Kidney capillary endothelial cell (primary cell): Measurements from ENCODE around the gene SPRY4.
"Not testable (repeated sequence)": the region's sequence is repeated elsewhere in the genome, so short reads cannot be mapped to it uniquely, and the experiment has no call there.

Source experiments
- DNase-seq: peaks from one replicate; pipeline ENCODE4 v3.0.0-alpha.2; 2018; ENCODE audit warnings: low spot score

Gene SPRY4

DNA sequence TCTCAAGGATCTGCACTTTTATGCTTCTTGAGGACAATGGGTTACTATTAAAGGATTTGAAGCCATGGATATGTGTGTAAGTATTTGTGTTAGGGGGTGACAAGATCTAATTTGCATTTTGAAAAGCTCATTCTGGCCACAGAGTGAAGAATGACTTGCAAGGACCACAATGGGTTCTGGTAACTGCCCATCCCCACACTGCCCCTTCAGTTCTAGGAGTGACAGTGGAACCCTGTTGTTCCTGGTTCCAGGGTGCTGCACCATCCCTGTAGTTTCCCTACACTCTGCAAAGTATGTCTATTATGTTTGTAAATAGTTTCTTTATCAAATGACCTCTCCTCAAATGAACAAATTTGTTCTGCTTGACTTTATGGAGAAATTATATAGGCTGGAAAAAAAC is 9.7 kb upstream of the SPRY4 start:
- no peak for DNase-seq

DNA sequence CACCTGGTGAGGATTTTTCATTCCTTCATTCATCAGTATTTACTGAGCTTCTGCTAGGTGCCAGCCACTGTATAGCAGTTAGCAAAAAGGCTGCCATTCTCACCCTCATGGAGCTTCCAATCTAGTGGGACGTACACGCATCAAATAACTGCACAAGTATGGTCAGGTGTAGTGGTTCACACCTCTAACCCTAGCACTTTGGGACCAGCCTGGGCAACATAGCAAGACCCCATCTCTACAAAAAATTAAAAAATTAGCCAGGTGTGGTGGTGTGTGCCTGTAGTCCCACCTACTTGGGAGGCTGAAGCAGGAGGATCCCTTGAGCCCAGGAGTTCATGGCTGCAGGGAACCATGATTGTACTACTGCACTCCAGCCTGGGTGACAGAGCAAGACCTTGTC is 8.9 kb upstream of the SPRY4 start:
- DNase-seq, result not testable (repeated sequence)

DNA sequence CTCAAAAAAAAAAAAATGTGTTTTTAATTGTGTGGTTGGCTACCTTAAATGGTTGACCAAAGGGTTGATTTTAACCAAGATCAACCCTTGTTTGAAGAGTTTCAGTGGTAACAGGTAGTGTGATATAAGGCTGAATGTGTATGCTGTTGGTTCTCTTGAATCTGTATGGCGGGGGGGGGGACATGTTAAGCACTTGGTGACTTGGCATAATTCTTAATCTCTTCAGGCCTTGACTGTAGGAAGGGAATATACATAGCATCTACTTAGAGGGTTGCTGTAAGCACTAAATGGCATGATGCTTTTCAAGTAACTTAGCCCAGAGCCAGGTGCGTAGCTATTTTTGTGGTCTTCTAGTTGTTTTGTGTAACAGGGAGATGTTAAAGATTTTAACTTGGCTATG is 5.6 kb upstream of the SPRY4 start:
- DNase-seq, result no peak

DNA sequence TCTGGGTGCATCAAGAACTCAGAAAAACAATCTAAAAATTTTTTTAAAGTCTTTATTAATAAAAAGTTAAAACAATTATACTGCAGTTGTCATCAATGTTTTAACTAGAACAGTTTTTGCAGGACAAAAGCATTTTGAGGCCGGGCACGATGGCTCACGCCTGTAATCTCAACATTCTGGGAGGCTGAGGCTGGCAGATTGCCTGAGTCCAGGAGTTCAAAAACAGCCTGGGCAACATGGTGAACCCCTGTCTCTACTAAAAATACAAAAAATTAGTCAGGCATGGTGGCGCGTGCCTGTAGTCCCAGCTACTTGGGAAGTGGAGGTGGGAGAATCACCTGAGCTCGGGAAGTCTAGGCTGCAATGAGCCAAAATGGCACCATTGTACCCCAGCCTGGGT is 5.2 kb upstream of the SPRY4 start:
- no peak for DNase-seq

DNA sequence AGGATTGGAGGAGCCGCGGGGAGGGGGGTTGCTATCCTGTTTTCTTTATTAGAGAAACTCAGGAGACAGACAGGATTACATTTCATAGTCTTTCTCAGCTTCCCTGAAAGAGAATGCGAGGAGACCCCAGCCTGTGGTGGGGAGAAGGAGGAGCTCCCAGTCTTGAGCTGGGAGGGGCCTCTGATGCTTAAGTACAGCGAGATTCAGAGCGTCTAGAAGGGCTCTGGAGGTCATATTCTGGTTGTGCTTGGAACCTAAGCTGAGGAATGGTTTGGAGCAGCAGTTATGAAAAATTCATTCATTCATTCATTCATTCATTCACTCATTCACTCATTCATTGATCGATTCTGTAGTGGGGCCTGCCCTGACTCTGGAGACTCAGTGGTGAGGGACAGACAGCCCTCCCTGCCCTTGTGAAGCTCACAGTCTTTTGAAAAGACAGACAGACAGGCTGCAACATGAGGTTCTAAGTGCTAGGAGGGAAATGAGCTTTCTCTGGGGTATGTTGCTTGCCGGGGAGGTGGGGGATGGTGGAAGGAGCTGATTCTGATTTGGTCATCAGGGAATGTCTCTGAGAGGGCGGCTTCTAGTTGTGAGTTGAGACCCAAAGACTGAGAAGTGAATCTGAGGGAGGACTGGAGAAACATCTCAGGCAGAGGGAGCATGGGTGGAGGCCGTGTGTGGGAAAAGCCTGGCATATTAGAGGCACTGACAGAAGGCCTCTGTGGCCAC is 2.5 kb upstream of the SPRY4 start:
- DNase-seq, result peak; percentile 63

DNA sequence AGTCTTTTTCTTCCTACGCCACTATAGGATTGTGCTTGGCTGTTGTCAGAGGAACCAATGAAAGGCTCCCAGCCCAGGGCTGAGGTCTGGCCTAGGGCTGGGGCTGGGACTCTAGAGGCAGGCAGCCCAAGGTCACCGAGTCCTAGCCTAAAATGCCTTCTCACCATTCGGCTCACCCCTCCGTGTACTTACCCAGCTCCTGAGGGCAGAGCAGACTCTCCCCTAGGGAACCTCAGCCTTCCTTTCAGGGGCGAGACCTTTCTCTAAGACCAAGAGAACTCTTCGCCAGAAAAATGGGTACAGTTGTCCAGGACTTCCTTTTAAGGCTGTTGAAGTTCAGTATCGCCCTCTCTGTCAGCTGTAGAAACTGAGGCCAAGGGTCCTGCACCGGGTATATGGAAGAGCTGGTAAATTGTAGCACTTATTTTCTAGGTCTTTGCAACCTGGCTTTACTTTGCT is 1.7 kb upstream of the SPRY4 start:
- no peak for DNase-seq

DNA sequence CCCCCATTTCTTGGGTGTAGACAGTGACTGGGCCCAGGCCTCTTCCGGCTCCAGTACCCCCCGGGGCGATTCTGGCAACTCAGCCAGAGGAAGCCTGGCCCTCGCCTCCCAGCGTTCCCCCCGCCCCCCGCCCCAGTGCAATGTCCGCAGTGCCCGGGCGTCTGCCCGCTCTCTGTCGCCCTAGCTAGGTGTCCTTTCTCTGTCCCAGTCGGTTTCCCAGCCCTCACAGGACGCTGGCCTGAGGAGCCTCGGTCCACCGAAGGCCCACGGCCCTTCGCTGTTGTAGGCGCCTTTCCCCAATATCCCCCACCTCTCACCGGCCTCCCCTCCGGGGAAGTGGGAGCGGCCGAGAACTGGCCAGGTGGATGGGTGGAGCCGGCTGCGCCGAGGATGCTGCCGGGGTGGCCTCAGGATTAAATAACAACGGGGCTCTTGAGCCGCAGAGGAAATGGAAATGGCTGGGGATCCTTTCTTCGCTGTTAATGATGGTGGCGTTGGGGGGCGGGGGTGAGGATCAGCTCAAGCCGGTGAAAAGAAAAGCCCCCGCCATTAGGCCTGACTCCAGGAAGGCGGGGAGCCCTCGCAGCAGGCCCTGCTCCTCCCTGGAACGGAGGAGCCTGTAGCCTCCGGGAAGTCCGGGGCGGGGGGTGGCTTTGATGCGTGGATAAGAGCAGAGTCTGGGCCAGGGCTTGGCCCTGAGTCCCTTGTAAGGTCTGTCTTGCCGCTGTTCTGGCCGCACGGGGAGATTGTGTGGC is 1.1 kb upstream of the SPRY4 start:
- DNase-seq, result peak; percentile 82

DNA sequence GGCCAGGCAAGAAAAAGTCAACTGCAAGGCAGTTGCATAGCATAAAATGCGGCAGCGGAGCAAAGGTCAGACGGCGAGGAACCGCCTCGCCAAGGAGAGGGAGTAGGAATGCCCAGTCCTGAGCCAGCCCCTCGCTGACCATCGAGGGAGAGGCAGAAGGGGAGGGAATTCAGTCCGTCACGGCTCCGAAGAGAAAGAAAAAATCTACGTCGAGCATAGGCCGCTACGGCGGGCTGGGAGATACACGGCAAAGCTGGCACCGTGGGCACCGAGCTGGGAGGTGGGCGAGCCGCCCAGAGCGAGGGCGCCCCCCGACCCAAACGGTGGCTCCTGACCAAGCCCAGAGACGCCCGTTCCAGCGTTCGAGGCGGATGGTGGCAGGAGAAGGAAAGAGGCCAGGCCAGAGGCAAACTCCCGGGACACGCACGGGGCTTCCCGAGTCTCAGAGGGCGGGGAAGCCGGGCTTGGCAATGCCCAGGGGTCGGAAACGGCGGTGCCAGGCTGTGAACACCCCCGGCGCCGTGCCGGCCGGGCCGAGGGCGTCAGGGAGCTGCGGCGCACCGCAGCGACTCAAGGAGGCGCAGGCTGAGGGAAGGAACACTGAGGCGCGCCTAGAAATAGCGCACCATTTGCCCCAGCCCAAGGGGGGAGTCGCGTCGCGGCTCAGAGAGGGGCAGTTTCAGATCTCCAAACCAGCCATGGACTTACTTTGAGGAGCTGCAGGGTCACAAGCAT is 518 bp downstream of the SPRY4 start:
- peak; percentile 10 for DNase-seq

DNA sequence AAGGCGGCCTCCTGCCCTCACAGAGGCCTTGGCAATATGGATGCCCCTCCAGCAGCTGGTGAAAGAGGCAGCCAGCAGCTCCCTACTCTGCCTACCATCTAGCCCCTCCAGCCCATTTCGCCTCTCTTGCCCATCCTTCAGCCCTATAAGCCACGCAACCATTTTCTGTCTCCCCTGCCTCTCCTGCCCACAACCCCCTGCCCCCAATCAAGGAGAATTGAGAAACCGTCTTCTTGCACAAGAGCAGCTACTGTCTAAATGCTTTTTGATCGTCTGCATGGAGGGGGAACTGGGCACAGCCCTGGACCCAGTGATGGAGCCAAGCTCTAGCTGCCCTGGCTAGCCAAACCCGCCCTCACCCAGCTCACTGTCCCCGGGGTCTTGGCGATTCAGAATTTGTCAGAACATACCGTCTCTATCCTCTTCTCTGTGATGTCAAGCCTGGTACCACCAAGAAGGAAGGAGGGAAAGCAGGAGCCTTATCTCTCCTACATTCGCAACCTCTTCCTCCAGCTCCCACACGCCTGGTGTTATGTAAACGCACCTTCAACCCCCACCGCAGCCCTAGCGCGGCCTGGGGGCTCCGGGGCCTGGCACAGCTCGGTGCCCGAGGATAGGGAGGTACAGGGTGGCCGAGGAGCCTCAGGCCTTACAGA is 1.2 kb downstream of the SPRY4 start:
- DNase-seq, result no peak

DNA sequence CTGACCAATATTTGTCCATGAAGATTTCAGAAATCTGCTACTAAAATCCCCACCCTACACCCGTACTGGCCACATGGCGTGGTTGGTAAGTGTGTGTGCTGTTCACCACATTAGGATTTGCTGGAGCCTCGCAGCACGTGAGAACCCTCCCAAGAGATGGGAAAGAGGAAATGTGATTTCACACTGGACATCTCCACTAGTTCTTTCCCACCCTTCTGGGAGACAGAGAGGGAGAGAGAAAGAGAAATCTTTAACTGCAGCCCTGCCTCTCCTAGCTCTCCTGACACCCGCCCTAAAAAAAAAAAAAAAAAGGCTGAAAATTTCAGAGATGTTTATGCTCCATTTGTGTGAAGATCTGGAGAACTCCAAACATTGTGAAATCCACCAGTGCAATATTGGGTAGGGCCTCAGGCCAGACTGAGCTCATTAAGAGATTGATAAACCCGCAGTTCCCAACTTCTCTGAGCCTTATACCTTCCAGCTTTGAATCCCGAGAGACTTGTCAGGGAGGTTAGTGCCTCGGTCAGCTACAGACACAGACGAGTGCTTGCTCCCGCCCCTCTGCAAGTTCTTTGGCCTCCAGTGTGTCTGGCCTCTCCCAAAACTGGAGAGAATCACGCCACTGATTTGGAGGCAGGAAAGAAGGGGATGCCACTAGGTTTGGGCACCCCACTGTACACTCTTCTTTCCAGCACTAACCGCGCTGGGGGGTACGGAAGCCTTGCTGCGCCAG is 1.9 kb downstream of the SPRY4 start:
- DNase-seq, result peak; percentile 46

DNA sequence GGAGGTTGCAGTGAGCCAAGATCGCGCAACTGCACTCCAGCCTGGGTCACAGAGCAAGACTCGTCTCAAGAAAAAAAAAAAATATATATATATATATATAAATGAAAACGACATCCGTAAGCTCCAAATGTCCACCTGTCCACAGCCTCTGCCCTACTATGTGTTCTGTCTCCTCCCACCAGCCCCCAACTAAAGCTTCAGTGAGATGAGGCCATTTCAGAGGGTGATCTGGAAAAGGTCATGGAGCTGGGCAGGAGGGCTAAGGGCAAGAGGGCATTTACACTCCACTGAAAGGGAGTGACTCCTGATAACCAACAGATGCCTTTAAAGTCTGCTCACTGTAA is 2.4 kb downstream of the SPRY4 start:
- no peak for DNase-seq

DNA sequence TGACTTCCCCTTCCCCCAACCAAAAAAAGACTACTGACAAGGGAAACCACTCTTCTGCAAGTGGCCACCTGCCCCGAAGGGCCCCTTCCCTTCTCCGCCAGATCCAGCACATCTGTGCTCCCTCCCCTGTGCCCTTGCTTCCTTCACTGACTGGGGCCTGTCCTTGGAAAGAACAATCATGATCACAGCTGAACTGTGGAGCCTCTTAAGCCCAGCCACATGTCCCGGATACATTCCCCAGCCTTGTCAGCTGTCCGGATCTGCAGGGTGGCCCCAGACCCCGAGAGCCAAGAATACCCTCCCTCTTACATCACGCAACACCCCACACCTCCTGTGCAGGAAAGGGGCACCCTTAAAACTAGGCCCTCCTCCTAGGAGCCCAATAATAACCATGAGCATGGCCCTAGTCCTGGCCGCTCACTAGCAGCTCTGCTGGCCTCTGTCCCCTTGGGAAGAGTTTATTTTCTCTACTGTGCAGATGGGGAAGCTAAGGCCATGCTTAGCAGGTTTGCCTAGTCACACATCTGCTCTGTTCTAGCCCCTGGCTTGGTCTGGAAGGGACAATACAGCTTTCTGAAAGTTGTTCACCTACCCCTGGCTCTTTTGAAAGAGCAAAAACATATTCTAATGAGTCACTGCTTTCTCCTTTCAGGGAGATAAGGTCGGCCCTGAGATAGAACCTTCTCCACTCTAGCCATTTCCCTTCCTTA is 3.8 kb downstream of the SPRY4 start:
- DNase-seq, result peak; percentile 24

DNA sequence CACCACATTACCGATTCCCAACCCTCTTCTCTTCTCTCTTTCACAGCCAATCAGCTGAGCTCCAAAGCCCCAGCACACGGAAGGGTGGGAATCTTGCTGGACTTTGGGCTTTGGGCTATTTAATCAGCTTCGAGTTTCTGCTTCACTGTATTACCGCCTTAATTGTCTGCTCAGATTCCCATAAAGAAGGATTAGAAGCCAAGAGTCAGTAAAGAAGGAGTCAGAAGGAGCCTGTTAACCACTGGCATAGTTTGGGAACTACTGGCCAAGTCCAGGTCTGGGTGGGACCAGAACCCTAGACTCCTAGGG is 4.4 kb downstream of the SPRY4 start:
- peak; percentile 35 for DNase-seq

DNA sequence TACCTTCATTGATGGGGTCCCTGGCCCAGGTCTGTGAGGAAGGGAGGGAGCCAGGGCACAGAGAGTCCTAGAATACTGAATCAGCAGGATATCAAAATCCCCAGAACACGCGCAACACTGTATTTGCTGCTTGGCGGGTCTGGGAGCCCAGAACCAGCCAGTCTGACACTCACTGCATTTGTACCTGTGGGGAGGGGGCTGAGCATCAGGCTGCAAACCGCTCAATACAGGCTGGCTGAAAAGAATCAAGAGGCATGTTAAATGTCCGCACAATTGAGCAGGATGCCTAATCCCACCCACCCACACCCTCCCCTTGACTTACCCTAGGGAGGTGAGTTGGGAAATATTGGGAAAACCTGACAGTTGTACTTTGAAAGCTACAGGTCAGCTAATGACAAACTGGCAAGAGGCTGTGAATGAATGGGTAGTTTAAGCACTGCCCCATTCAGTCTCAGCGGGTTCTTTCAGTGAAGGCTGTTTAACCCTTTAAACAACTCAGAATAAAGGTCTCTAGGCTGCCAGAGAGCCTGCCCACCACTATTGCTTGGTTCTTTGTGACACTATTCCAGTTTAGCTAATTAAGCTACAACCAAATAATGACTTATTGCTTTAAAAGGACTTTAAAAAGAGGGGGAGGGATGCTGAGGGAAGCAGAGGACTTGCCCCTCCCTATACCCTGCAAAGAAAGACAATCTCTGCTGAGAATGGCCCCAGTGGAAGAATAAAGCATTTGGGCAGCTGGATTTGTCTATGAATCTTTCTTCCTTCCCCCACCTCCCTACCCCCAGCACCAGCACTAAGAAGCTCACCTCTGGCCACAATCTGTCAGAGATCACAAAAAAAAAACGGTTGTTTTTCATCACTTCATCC is 5.0 kb downstream of the SPRY4 start:
- DNase-seq, result peak; percentile 33

DNA sequence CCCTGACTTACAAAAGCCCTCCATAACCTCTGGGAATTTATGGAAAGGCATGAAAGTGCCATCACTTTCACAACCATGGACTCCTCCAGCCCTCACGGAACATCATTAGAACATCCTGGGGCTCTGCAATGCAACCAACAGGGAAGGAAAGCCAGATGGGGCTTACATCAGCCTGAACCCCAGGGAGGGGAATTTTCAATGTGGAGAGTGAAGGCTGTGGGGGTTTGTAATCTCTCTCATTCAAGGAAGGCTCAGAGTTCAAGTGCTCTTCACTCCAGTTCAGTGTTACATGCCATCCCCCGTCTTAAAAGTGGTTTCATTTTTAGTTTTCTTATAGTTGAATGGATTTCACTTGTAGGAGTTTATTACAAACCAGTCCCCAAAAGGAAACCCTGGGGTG is 5.7 kb downstream of the SPRY4 start:
- DNase-seq, result peak; percentile 14

DNA sequence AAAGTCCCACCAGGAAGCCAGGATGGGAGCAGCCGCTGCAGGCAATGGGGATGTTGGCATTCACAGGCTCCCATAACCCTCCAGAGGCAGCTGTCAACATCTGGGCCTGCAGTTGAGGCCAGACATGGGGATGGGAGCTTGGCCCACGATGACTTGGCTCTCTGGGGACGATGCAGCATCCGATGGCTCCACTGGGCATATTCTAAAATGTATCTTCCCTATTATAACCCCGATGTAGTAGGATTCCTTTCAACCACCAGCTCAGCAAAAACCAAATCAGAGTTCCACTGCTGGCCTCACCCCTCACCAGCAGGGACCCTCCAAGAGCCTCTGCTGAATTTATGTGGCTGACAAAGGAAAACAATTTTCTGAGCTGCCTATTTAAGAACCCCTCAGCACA is 7.1 kb downstream of the SPRY4 start:
- peak; percentile 25 for DNase-seq

DNA sequence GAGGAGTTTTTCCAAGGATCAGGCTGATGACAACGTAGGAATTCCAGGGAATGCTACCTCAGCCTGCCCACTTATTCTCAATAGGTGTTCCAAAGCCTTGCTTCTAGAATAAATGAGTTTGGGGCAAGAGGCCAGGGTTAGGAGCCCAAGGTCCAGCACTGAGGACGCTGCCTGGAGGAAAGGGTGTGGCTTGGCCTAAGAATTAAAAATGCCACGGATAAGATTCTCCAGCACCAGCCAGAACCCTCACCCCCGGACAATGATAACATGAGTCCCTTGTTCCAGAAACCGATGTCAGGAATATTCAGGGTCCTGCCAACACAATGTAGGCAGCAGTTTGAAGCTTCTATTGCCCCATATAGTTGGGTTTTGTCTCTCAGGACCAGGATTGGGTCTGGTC is 7.6 kb downstream of the SPRY4 start:
- no peak for DNase-seq

DNA sequence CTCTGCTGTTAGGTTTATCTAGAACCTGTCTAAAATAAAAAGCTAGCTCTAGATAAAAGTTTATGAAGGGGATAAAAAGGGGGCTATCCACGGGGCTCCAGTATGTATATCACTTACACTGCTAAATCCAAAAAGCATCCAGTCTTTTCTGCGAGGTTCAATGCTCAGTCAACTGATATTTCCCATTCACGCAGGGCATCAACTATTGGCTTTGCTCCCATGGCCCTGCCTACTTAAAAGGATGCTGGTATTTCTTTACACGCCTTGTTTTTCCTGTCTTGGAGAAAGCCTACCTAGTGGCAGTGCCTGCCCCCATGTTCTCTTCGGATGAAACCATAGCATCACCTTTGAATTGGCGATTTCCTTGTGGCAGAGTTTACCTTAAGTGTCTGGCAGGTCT is 8.1 kb downstream of the SPRY4 start:
- DNase-seq, result peak; percentile 40

DNA sequence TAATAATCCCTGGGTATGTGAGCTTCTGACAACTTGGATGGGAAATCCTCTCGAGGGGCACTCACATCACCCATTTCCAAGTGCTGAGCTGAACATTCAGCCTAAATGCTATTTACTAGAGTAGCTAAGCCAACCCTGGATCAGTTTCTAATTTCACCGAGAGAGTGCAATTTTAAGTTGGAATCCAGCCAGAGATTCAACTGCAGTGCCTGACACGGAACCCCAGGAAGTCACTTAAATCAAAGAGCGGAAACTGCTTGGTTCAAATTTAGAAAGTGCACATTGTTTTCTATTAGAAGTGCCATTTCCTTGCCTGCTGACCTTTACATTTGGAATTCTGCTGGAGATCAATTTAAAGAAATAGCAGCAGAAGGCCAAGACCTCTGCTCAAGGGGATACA is 8.8 kb downstream of the SPRY4 start:
- DNase-seq, result peak; percentile 86
